Measurements from ENCODE around the gene PPP3R1. TPM values are rescaled to one million over a fixed set of nuclear protein-coding genes. Genes with fewer than 3 reads are reported as not detected.

PPP3R1 gene
- total and polyA plus RNA-seq, 4 donors, result 2.4 to 42.5 (median 18.3) TPM

- DNase-seq (ENCODE audit: low spot score), result no peak
- 86% methylated on average over 4 of the region's 4 CpGs for WGBS
- no peaks in the 10 kb centered on the region for H3K27me3 ChIP-seq (ENCODE audit: control insufficient read depth in 4 of 4, insufficient read depth in 4 of 4, low read length in 3 of 4)
- TF ChIP-seq GABPA (IDR thresholded peaks at IDR 0.05 in 1 of 2, conservative IDR thresholded peaks at IDR 0.05 in 1 of 2), result no peak
- TF ChIP-seq CTCF (IDR thresholded peaks at IDR 0.05; ENCODE audit: low read depth, low read length, missing input control), result no peak
- TF ChIP-seq HNF4G (IDR thresholded peaks at IDR 0.05), result no peak
- TF ChIP-seq, protein P1, sequence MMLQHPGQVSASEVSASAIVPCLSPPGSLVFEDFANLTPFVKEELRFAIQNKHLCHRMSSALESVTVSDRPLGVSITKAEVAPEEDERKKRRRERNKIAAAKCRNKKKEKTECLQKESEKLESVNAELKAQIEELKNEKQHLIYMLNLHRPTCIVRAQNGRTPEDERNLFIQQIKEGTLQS (IDR thresholded peaks at IDR 0.05), result no peak
- TF ChIP-seq YY1 (IDR thresholded peaks at IDR 0.05), result no peak
- no peak for TF ChIP-seq SP1 (IDR thresholded peaks at IDR 0.05)
- TF ChIP-seq EGR1 (IDR thresholded peaks at IDR 0.05; ENCODE audit: low read depth in 2 of 2), result no peak
- TF ChIP-seq RXRA (IDR thresholded peaks at IDR 0.05), result no peak
- no peak for TF ChIP-seq HNF4A (conservative IDR thresholded peaks at IDR 0.05)
- no peak for TF ChIP-seq RAD21 (IDR thresholded peaks at IDR 0.05)
- TF ChIP-seq MAX (IDR thresholded peaks at IDR 0.05), result no peak
- H3K27ac ChIP-seq (ENCODE audit: low read depth in 1 of 2, low read length in 2 of 2), result no peak overlapping the region
- H3K4me3 ChIP-seq (ENCODE audit: low read depth in 1 of 3, low read length in 3 of 3), result no peak overlapping the region
- H3K9ac ChIP-seq (ENCODE audit: low read depth in 1 of 2, low read length in 2 of 2), result no peak overlapping the region
- no peaks in the 10 kb centered on the region for H3K9me3 ChIP-seq (ENCODE audit: control insufficient read depth in 4 of 4, low read length in 3 of 4)
- H3K4me1 ChIP-seq (ENCODE audit: control insufficient read depth in 4 of 4, insufficient read depth in 4 of 4, low read length in 3 of 4), result peaks cover 3 to 9% (median 8%) of the 10 kb centered on the region in 4 donors
- H3K36me3 ChIP-seq (ENCODE audit: control insufficient read depth in 4 of 4, insufficient read depth in 3 of 4, low read depth in 1 of 4, low read length in 3 of 4), result peaks cover 0 to 3% (median 0%) of the 10 kb centered on the region in 4 donors
These were observed 52.1 kb downstream of the PPP3R1 start for GRCh38 chr2:68200157-68200787.

- no peak for TF ChIP-seq SP1 (IDR thresholded peaks at IDR 0.05)
- TF ChIP-seq, protein P1 (IDR thresholded peaks at IDR 0.05), result no peak
- TF ChIP-seq GABPA (IDR thresholded peaks at IDR 0.05 in 1 of 2, conservative IDR thresholded peaks at IDR 0.05 in 1 of 2), result no peak
- peak; percentile 68 to 74 for TF ChIP-seq RAD21 (IDR thresholded peaks at IDR 0.05)
- no peak for TF ChIP-seq EGR1 (IDR thresholded peaks at IDR 0.05; ENCODE audit: low read depth in 2 of 2)
- TF ChIP-seq CTCF (IDR thresholded peaks at IDR 0.05; ENCODE audit: low read depth, low read length, missing input control), result peak; percentile 61
- Histone ChIP-seq H3K9ac (ENCODE audit: low read depth in 1 of 2, low read length in 2 of 2) (no peak overlapping the region), H3K27me3 (ENCODE audit: control insufficient read depth in 4 of 4, insufficient read depth in 4 of 4, low read length in 3 of 4) (no peaks in the 10 kb centered on the region), H3K9me3 (ENCODE audit: control insufficient read depth in 4 of 4, low read length in 3 of 4) (no peaks in the 10 kb centered on the region), H3K36me3 (ENCODE audit: control insufficient read depth in 4 of 4, insufficient read depth in 3 of 4, low read depth in 1 of 4, low read length in 3 of 4) (no peaks in the 10 kb centered on the region), H3K4me3 (ENCODE audit: low read depth in 1 of 3, low read length in 3 of 3) (no peak overlapping the region), H3K4me1 (ENCODE audit: control insufficient read depth in 4 of 4, insufficient read depth in 4 of 4, low read length in 3 of 4) (peaks cover 4 to 13% (median 5%) of the 10 kb centered on the region in 4 donors), H3K27ac (ENCODE audit: low read depth in 1 of 2, low read length in 2 of 2) (no peak overlapping the region)
- DNase-seq (ENCODE audit: low spot score), result peak; percentile 41
- WGBS, result 43% methylated on average over 4 of the region's 4 CpGs
These were observed 56.1 kb downstream of the PPP3R1 start for GRCh38 chr2:68196120-68196716.
